Spleen (tissue), 11 donors: ENCODE data around the gene PERP. TPM values are rescaled to one million over a fixed set of nuclear protein-coding genes. Genes with fewer than 3 reads are reported as not detected.

Source experiments
- DNase-seq: peaks from one replicate; pipeline ENCODE4 v3.0.0-alpha.2; 2020
- H3K27ac ChIP-seq, 8 donors: fragments of 200-600 bp; sonication (generic) in 7 of 8; 1 replicate in 4 of 8; 2 replicates in 4 of 8; pipeline versions ENCODE4 v1.5.0 to v1.8.0; 2016 to 2021; ENCODE audit warnings: inconsistent platforms in 4 of 8, mild to moderate bottlenecking in 4 of 8, moderate library complexity in 1 of 8
- H3K27me3 ChIP-seq, 7 donors: fragments of 200-600 bp; sonication (generic) in 6 of 7; replicated peaks in 1 of 7; 1 replicate in 4 of 7; 2 replicates in 3 of 7; pipeline versions ENCODE4 v1.5.0 to v1.8.0; 2016 to 2021; ENCODE audit warnings: inconsistent platforms in 3 of 7, mild to moderate bottlenecking in 1 of 7
- H3K36me3 ChIP-seq, 6 donors: fragments of 200-600 bp; sonication (generic) in 5 of 6; 1 replicate in 4 of 6; 2 replicates in 2 of 6; pipeline versions ENCODE4 v1.5.0 to v1.8.0; 2016 to 2021; ENCODE audit warnings: inconsistent platforms in 2 of 6
- H3K4me1 ChIP-seq, 6 donors: fragments of 200-600 bp; sonication (generic) in 5 of 6; 1 replicate in 3 of 6; 2 replicates in 3 of 6; pipeline versions ENCODE4 v1.5.0 to v1.8.0; 2016 to 2021; ENCODE audit warnings: inconsistent platforms in 3 of 6
- H3K4me3 ChIP-seq, 8 donors: fragments of 200-600 bp; sonication (generic) in 7 of 8; 1 replicate in 4 of 8; 2 replicates in 4 of 8; pipeline versions ENCODE4 v1.5.0 to v1.8.0; 2016 to 2021; ENCODE audit warnings: inconsistent platforms in 4 of 8, mild to moderate bottlenecking in 4 of 8, moderate library complexity in 2 of 8
- H3K9me3 ChIP-seq, 8 donors: fragments of 200-600 bp; sonication (generic) in 7 of 8; 1 replicate in 4 of 8; 2 replicates in 4 of 8; pipeline versions ENCODE4 v1.5.0 to v1.8.0; 2016 to 2021; ENCODE audit warnings: inconsistent platforms in 4 of 8
- POLR2A ChIP-seq, 3 donors: fragments of 450-650 bp; IDR thresholded peaks; one replicate each; pipeline ENCODE4 v1.5.1; 2017; ENCODE audit warnings: antibody characterized with exemption in 3 of 3, mild to moderate bottlenecking in 1 of 3
- POLR2AphosphoS5 ChIP-seq, 3 donors: sonication (generic); formaldehyde crosslinking; IDR thresholded peaks; one replicate each; pipeline ENCODE4 v1.5.1; 2017; ENCODE audit warnings: antibody characterized with exemption in 3 of 3
- WGBS, 5 donors: extraction: QIAGEN DNeasy Blood & Tissue Kit in 3 of 5; methylation state at CpG; one replicate each; pipeline versions ENCODE4 v1.1.5 to v1.1.7; 2013 to 2018; 5-methylcytosine and 5-hydroxymethylcytosine counted together
- intact Hi-C: fragments of 100-400 bp; cut with DNase I; formaldehyde crosslinking; loops from one replicate; pipeline ENCODE4 v1.15.0; 2023; ENCODE audit warnings: low total_unique reads
- polyA plus RNA-seq, 3 donors: library from polyadenylated mRNA; stranded (reverse); fragments of 200-250 nt; gene quantifications; one replicate each; pipeline ENCODE4 v1.2.1, GENCODE V29; 2013
- total RNA-seq, 7 donors: library from RNA; depleted of rRNA in 3 of 7; stranded (reverse); fragments of >200 nt in 3 of 7; fragmentation: NEBNext Ultra II Directional in 4 of 7; extraction: Animal tissue kit (Norgen Biotek cat#: 25700) in 4 of 7; gene quantifications; one replicate each; pipeline versions ENCODE4 v1.1.0 to v1.2.1, GENCODE V29; 2016 to 2021
- TF ChIP-seq, protein P1 (sequence below), 11 experiments: fragments of 200-600 bp in 7 of 11; fragments of 450-650 bp in 4 of 11; sonication (generic) in 4 of 11; IDR thresholded peaks in 8 of 11; conservative IDR thresholded peaks in 3 of 11; 1 replicate in 7 of 11; 2 replicates in 4 of 11; pipeline versions ENCODE4 v1.4.0 to v1.8.0; 2016 to 2021; ENCODE audit warnings: antibody characterized with exemption in 11 of 11, inconsistent platforms in 4 of 11, mild to moderate bottlenecking in 1 of 11
- donor health status: healthy with polysubstance abuse.
- donor health status: DM: no; HTN: no; CAD: no; lungs with moderate emphysema.
- donor health status: DM: no; HTN: no; CAD: no.
- donor health status: Bipolar disorder and iron deficiency.
- donor health status: healthy.
- donor health status: DM: no; HTN: no; CAD: no.
- donor health status: DM: yes; HTN: yes; CAD: no.

The PERP gene
- total and polyA plus RNA-seq, 10 donors: 0.29 to 1.1 (median 0.55) TPM

DNA sequence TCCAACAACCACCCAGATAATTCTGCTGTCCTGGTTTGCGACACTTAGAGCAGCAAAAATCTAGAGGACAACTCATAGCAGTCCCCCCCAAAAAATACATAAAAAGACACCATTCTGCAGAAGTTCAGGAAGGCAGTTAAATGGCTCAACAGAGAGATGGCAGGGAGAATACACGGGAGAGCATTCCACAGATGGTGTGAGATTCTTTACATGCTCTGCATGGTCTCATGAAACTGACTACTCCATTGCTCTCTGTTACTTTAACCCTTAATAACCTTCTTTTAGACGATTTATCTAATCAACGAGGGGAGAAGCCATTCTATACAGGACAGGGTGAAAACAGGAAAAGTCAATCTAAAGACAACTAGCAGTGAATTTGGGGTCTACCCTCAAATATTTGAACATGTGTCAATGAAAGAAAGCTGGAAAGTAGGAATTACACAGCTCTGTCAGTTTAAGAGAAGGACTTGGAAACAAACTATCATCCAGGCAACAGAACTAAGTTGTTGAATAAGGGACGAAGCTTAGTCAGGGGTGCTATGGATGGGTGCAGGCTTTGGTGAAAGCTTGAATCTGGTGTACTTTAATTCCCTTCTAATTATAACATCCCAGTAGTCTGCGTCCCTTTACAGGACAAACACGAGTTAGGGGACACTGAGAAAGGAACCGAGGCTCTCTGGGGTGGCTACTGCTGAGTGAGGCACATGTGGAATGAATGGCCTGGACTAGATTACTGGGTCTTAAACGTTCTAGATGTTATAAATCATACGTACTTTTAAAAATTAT lies 5.1 kb downstream of the PERP start:
- no peak overlapping the region for H3K27ac ChIP-seq
- DNase-seq: no peak
- peaks cover 0 to 56% (median 30%) of the 10 kb centered on the region in 7 donors for H3K27me3 ChIP-seq
- peaks cover 0 to 13% (median 1%) of the 10 kb centered on the region in 8 donors for H3K9me3 ChIP-seq
- intact Hi-C loops: no loop called here
- WGBS, 5 donors: 72 to 83% (median 80%) methylated on average over 10 of the region's 10 CpGs
- peaks cover 0 to 14% (median 10%) of the 10 kb centered on the region in 6 donors for H3K4me1 ChIP-seq
- H3K36me3 ChIP-seq: no peaks in the 10 kb centered on the region
- no peak for TF ChIP-seq POLR2AphosphoS5 (IDR thresholded peaks at IDR 0.05)
- no peak for TF ChIP-seq POLR2A (IDR thresholded peaks at IDR 0.05)
- TF ChIP-seq, protein P1, sequence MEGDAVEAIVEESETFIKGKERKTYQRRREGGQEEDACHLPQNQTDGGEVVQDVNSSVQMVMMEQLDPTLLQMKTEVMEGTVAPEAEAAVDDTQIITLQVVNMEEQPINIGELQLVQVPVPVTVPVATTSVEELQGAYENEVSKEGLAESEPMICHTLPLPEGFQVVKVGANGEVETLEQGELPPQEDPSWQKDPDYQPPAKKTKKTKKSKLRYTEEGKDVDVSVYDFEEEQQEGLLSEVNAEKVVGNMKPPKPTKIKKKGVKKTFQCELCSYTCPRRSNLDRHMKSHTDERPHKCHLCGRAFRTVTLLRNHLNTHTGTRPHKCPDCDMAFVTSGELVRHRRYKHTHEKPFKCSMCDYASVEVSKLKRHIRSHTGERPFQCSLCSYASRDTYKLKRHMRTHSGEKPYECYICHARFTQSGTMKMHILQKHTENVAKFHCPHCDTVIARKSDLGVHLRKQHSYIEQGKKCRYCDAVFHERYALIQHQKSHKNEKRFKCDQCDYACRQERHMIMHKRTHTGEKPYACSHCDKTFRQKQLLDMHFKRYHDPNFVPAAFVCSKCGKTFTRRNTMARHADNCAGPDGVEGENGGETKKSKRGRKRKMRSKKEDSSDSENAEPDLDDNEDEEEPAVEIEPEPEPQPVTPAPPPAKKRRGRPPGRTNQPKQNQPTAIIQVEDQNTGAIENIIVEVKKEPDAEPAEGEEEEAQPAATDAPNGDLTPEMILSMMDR (IDR thresholded peaks at IDR 0.05 in 8 of 11, conservative IDR thresholded peaks at IDR 0.05 in 3 of 11): no peak
- no peak overlapping the region for H3K4me3 ChIP-seq

DNA sequence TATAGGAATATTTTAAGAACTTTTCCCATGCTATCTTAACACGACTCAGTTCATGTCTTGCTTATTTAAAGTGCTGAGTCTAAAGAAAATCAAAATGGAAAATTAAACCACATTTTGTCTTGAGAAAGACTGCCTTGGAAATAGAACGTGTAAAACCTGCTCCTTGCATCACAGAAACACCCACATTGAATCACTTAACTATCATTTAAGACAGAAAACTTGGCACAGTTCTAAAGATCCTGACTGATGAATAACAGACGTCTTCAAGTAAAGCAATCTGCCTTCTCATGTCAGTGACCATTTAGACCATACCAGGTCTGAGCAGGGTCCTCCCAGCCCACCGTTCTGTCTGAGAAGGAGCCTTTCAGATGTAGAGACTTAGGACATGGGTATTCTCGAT lies 7.4 kb downstream of the PERP start:
- intact Hi-C loops: no loop called here

DNA sequence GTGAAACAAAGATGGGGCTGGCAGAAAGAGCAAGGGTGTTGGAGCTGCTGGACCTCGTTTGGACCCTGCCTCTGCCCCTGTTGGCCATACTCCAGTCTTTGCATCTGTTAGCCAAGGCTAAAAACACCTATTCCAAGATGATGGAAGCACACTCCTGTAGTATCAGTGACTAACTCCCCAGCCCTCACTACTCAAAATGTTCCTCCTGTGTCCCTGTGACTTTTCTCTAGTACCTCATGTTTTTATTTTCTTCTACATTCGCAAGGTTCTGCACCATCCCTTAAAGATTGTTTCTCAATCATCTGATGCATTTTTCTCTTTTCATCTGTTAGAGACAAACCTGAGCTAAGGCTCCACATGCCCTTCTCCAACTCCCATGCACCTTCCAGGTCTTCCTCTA lies 8.9 kb downstream of the PERP start:
- TF ChIP-seq POLR2A (IDR thresholded peaks at IDR 0.05): no peak
- intact Hi-C loops: no loop called here
- H3K4me1 ChIP-seq: no peaks in the 10 kb centered on the region
- H3K9me3 ChIP-seq: peaks cover 0 to 13% (median 1%) of the 10 kb centered on the region in 8 donors
- no peak overlapping the region for H3K27ac ChIP-seq
- no peaks in the 10 kb centered on the region for H3K36me3 ChIP-seq
- DNase-seq: no peak
- H3K27me3 ChIP-seq: peaks cover 0 to 17% (median 0%) of the 10 kb centered on the region in 7 donors
- 69 to 90% (median 75%) methylated on average over 2 of the region's 2 CpGs for WGBS, 5 donors
- no peak overlapping the region for H3K4me3 ChIP-seq

More for the DNA sequence above, 7.4 kb downstream of the PERP start:
- H3K27me3 ChIP-seq: peaks cover 0 to 33% (median 7%) of the 10 kb centered on the region in 7 donors
- 67 to 82% (median 76%) methylated on average over 5 of the region's 5 CpGs for WGBS, 5 donors
- TF ChIP-seq POLR2A (IDR thresholded peaks at IDR 0.05) (no peak), POLR2AphosphoS5 (IDR thresholded peaks at IDR 0.05) (no peak)
- TF ChIP-seq, protein P1 (IDR thresholded peaks at IDR 0.05 in 8 of 11, conservative IDR thresholded peaks at IDR 0.05 in 3 of 11): no peak
- peaks cover 0 to 13% (median 1%) of the 10 kb centered on the region in 8 donors for H3K9me3 ChIP-seq
- H3K36me3 ChIP-seq: no peaks in the 10 kb centered on the region
- H3K4me1 ChIP-seq: no peaks in the 10 kb centered on the region
- no peak for DNase-seq
- no peak overlapping the region for H3K4me3 ChIP-seq
- H3K27ac ChIP-seq: no peak overlapping the region

DNA sequence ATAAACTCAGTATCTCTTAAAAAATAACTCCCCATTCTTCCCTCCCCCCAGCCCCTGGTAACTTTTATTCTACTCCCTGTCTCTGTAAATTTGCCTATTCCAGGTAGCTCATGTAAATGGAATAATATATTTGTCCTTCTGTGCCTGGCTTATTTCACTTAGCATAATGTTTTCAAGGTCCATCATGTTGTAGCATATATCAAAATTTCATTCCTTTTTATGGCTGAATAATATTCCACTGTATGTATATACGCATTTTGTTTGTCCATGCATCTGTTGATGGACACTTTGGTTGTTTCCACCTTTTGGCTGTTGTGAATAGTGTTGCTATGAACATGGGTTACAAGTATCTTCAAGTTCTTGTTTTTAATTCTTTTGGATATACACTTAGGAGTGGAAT lies 13.0 kb downstream of the PERP start:
- 89 to 100% (median 94%) methylated on average over 1 of the region's 1 CpG for WGBS, 5 donors
- no peaks in the 10 kb centered on the region for H3K36me3 ChIP-seq

More for the DNA sequence above, 13.0 kb downstream of the PERP start:
- no peak overlapping the region for H3K4me3 ChIP-seq
- no peak overlapping the region for H3K27ac ChIP-seq
- DNase-seq: no peak
- no peaks in the 10 kb centered on the region for H3K4me1 ChIP-seq
- intact Hi-C loops: no loop called here
- H3K9me3 ChIP-seq: peaks cover 0 to 13% (median 1%) of the 10 kb centered on the region in 8 donors
- TF ChIP-seq, protein P1 (IDR thresholded peaks at IDR 0.05 in 8 of 11, conservative IDR thresholded peaks at IDR 0.05 in 3 of 11): no peak
- no peak for TF ChIP-seq POLR2AphosphoS5 (IDR thresholded peaks at IDR 0.05)
- TF ChIP-seq POLR2A (IDR thresholded peaks at IDR 0.05): no peak
- peaks cover 0 to 25% (median 0%) of the 10 kb centered on the region in 7 donors for H3K27me3 ChIP-seq
